ENCODE measurements around the gene LGALS14. TPM values are rescaled to one million over a fixed set of nuclear protein-coding genes. Genes with fewer than 3 reads are reported as not detected.

The LGALS14 gene
- total and polyA plus RNA-seq, 3 donors from 2014 or later = not detected

- no peak for TF ChIP-seq POLR2A (IDR thresholded peaks at IDR 0.05)
- TF ChIP-seq, protein P1, sequence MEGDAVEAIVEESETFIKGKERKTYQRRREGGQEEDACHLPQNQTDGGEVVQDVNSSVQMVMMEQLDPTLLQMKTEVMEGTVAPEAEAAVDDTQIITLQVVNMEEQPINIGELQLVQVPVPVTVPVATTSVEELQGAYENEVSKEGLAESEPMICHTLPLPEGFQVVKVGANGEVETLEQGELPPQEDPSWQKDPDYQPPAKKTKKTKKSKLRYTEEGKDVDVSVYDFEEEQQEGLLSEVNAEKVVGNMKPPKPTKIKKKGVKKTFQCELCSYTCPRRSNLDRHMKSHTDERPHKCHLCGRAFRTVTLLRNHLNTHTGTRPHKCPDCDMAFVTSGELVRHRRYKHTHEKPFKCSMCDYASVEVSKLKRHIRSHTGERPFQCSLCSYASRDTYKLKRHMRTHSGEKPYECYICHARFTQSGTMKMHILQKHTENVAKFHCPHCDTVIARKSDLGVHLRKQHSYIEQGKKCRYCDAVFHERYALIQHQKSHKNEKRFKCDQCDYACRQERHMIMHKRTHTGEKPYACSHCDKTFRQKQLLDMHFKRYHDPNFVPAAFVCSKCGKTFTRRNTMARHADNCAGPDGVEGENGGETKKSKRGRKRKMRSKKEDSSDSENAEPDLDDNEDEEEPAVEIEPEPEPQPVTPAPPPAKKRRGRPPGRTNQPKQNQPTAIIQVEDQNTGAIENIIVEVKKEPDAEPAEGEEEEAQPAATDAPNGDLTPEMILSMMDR (IDR thresholded peaks at IDR 0.05) = no peak
- 76 to 85% methylated on average over 3 to 4 of the region's 4 CpGs for WGBS, 2 donors
- Histone ChIP-seq H3K4me1 (no peaks in the 10 kb centered on the region), H3K36me3 (ENCODE audit: low read depth, missing control alignments) (no peaks in the 10 kb centered on the region), H3K4me3 (no peak overlapping the region), H3K27ac (no peak overlapping the region), H3K9me3 (no peaks in the 10 kb centered on the region), H3K27me3 (no peaks in the 10 kb centered on the region)
- DNase-seq = no peak
- intact Hi-C loops (cut with DNase I; ENCODE audit: low total_unique reads) = no loop called here
These were observed 42.7 kb downstream of the LGALS14 start for GRCh38 chr19:39746836-39747529.

- Histone ChIP-seq H3K4me1 (no peaks in the 10 kb centered on the region), H3K27me3 (no peaks in the 10 kb centered on the region), H3K4me3 (no peak overlapping the region), H3K27ac (no peak overlapping the region), H3K9me3 (no peaks in the 10 kb centered on the region), H3K36me3 (ENCODE audit: low read depth, missing control alignments) (no peaks in the 10 kb centered on the region)
- DNase-seq = no peak
- intact Hi-C loops (cut with DNase I; ENCODE audit: low total_unique reads) = no loop called here
- WGBS, 2 donors = 81 to 93% methylated on average over 5 of the region's 5 CpGs
- TF ChIP-seq POLR2A (IDR thresholded peaks at IDR 0.05) = no peak
- TF ChIP-seq, protein P1 (IDR thresholded peaks at IDR 0.05) = no peak
These were observed 45.7 kb downstream of the LGALS14 start for GRCh38 chr19:39749981-39750380.

DNA sequence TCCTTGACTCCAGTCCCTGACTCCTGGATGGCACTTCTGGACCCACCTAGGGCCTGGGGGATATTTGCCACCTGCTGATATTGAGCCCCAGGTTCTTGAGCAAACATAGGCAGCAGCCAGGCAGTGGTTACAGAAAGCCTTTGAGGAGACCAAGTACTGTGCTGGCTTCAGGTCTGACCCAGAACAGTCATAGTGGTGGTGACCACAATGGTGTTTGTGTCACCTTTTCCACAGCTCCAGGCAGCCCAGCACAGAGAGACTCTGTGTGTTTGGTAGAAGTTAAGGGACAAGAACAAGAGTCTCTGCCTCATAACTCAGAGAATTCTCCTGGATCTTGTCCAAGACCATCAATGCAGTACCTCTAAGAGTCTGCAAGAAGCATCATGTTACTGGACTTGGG is 48.1 kb downstream of the LGALS14 start:
- no peak for DNase-seq
- Histone ChIP-seq H3K4me1 (no peaks in the 10 kb centered on the region), H3K27ac (no peak overlapping the region), H3K4me3 (no peak overlapping the region), H3K27me3 (no peaks in the 10 kb centered on the region), H3K36me3 (ENCODE audit: low read depth, missing control alignments) (no peaks in the 10 kb centered on the region), H3K9me3 (no peaks in the 10 kb centered on the region)
- TF ChIP-seq POLR2A (IDR thresholded peaks at IDR 0.05) = no peak
- intact Hi-C loops (cut with DNase I; ENCODE audit: low total_unique reads) = no loop called here

DNA sequence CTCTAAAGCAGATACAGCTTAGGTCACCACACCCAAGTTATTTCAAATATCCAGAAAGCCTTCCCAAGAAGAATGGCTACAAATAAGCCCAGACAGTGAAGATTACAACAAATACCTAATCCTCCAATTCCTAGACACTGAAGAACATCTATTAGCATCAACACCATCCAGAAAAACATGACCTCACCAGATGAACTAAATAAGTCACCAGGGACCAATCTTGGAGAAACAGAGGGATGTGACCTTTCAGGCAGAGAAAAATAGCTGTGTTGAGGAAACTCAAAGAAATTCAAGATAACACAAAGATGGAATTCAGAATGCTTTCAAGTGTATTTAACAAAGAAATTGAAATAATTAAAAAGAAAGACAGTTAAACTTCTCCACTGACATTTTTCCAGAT is 48.5 kb downstream of the LGALS14 start:
- Histone ChIP-seq H3K36me3 (ENCODE audit: low read depth, missing control alignments) (no peaks in the 10 kb centered on the region), H3K4me1 (no peaks in the 10 kb centered on the region), H3K27me3 (no peaks in the 10 kb centered on the region), H3K9me3 (no peaks in the 10 kb centered on the region), H3K4me3 (no peak overlapping the region), H3K27ac (no peak overlapping the region)
- TF ChIP-seq, protein P1 (IDR thresholded peaks at IDR 0.05) = no peak
- TF ChIP-seq POLR2A (IDR thresholded peaks at IDR 0.05) = no peak
- DNase-seq = no peak
- intact Hi-C loops (cut with DNase I; ENCODE audit: low total_unique reads) = no loop called here

DNA sequence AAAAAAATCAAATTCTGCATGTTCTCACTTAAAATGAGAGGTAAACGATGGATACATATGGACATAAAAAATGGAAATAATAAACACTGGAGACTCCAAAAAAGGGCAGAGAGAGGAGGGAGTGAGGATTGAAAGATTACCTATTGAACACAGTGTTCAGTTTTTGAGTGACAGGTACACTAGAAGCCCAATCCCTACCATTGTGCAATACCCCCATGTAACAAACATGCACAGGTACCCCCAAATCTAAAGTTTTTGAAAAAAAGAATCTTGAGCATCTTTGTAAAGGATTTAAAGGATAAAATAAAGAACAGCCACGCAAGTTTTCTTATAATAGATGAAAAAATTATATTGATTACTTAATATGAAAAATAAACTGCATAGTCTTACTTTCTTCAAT is 50.3 kb downstream of the LGALS14 start:
- Histone ChIP-seq H3K27ac (no peak overlapping the region), H3K27me3 (no peaks in the 10 kb centered on the region), H3K4me1 (no peaks in the 10 kb centered on the region), H3K4me3 (no peak overlapping the region), H3K9me3 (no peaks in the 10 kb centered on the region), H3K36me3 (ENCODE audit: low read depth, missing control alignments) (no peaks in the 10 kb centered on the region)
- WGBS, 2 donors = 80 to 82% methylated on average over 2 of the region's 2 CpGs
- TF ChIP-seq, protein P1 (IDR thresholded peaks at IDR 0.05) = no peak
- TF ChIP-seq POLR2A (IDR thresholded peaks at IDR 0.05) = no peak
- intact Hi-C loops (cut with DNase I; ENCODE audit: low total_unique reads) = no loop called here
- no peak for DNase-seq
